ENCODE data around the gene BTG1. TPM values are rescaled to one million over a fixed set of nuclear protein-coding genes. Genes with fewer than 3 reads are reported as not detected.
A peak's percentile ranks its signal among the peaks of the same experiment; 100 is the strongest.

Gene BTG1
- total RNA-seq, 1 experiment from 2014 or later, result 32.7 TPM

DNA sequence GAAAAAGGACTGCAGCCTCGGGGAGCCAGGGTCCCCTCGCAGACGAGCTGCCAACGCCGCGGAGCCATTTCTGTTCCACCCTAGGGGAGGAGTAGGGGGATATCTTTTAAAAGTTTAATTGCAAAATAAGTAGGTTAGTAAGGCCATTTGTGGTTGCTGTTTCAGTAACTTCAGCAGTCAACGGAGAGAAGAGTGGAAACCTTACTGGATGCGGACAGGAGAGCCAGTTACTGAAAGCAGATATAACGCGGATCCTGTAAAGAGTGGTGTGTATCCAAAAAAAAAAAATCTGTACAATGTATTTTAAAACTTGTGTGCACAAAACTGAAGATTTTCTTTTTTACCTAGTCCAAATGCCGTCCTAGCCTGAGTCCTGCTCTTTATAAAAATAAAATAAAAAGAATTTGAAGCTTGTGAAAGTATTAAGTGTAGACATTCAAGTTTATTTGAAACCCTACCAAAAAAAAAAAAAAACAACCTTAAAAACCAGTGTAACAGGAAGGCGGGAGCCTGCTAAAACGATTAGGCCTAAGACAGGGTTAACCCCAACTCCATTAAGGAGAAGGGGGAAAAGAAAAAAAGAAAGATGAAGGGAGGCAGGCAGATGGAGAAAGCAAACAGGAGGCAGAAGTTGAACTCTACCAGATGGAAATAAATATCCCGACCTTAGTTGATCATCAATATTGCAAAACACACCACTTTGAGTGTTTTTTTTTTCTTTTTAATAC is 1.0 kb upstream of the BTG1 start:
- H3K4ac ChIP-seq (ENCODE audit: low read depth, low read length), result no peak overlapping the region; the same call in 1 of the 2 replicates
- WGBS (ENCODE audit: extremely low coverage, insufficient read length, low lambda C conversion rate), result no CpG with 5 or more reads among the region's 14 CpGs
- TF ChIP-seq, protein P1, sequence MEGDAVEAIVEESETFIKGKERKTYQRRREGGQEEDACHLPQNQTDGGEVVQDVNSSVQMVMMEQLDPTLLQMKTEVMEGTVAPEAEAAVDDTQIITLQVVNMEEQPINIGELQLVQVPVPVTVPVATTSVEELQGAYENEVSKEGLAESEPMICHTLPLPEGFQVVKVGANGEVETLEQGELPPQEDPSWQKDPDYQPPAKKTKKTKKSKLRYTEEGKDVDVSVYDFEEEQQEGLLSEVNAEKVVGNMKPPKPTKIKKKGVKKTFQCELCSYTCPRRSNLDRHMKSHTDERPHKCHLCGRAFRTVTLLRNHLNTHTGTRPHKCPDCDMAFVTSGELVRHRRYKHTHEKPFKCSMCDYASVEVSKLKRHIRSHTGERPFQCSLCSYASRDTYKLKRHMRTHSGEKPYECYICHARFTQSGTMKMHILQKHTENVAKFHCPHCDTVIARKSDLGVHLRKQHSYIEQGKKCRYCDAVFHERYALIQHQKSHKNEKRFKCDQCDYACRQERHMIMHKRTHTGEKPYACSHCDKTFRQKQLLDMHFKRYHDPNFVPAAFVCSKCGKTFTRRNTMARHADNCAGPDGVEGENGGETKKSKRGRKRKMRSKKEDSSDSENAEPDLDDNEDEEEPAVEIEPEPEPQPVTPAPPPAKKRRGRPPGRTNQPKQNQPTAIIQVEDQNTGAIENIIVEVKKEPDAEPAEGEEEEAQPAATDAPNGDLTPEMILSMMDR (conservative IDR thresholded peaks at IDR 0.05), result no peak

More for the DNA sequence above, 1.0 kb upstream of the BTG1 start:
- Mint-ChIP-seq H3K27me3 (ENCODE audit: low read depth) (no peaks in the 10 kb centered on the region; the same call in 1 of the 2 replicates), H3K9me3 (peaks cover 1 to 5% of the 10 kb centered on the region in 2 experiments; a peak in 3 of 5 replicates), H3K36me3 (ENCODE audit: insufficient read depth in 1 of 3, low read depth in 3 of 3) (peaks cover 20 to 36% (median 27%) of the 10 kb centered on the region in 3 experiments), H3K4me1 (peaks cover 37 to 42% of the 10 kb centered on the region in 2 experiments), H3K4me3 (peak overlapping the region; percentile 89 to 98), H3K27ac (peak overlapping the region; percentile 95 to 99 (median 98))
- no peaks in the 10 kb centered on the region for H4K20me1 ChIP-seq (ENCODE audit: control insufficient read depth, insufficient read depth, insufficient read length)
- peak overlapping the region; percentile 91 for H3K18ac ChIP-seq (ENCODE audit: insufficient read length, low read depth, low read length)
- peak overlapping the region; percentile 46 for H3K27ac ChIP-seq (ENCODE audit: insufficient read length, low read depth, low read length)
- no peak for DNase-seq
- H4K5ac ChIP-seq (ENCODE audit: insufficient read length, low read depth, low read length), result no peak overlapping the region
- H3K79me2 ChIP-seq (ENCODE audit: insufficient read depth, low read length), result peaks cover 18% of the 10 kb centered on the region; the same call in 1 of the 2 replicates
- no peak overlapping the region for H3K23ac ChIP-seq (ENCODE audit: insufficient read length, low read depth, low read length)
- no peak overlapping the region for H2BK20ac ChIP-seq (ENCODE audit: low read depth, low read length, poor library complexity, severe bottlenecking)
- H3K9me3 ChIP-seq (ENCODE audit: control insufficient read depth, low read depth, low read length), result no peaks in the 10 kb centered on the region
- H3K9ac ChIP-seq (ENCODE audit: extremely low read depth, insufficient read length, low read length), result peak overlapping the region; percentile 94
- no peaks in the 10 kb centered on the region for H3K27me3 ChIP-seq (ENCODE audit: insufficient read depth, low read length)
- no peak overlapping the region for H4K91ac ChIP-seq (ENCODE audit: insufficient read length, low read depth, low read length)
- H3K14ac ChIP-seq (ENCODE audit: insufficient read depth, low read length), result peak overlapping the region; percentile 59
- H3K23me2 ChIP-seq (ENCODE audit: insufficient read length, low read depth, low read length, poor library complexity, severe bottlenecking), result peaks cover 14% of the 10 kb centered on the region
- H3K4me2 ChIP-seq (ENCODE audit: insufficient read depth, insufficient read length, low read length), result peak overlapping the region; percentile 95
- no peak overlapping the region for H3T11ph ChIP-seq (ENCODE audit: low read length)
- no peak overlapping the region for H2BK15ac ChIP-seq (ENCODE audit: low read depth, low read length)
- H3K79me1 ChIP-seq (ENCODE audit: insufficient read depth, low read depth, low read length, poor library complexity, severe bottlenecking), result no peaks in the 10 kb centered on the region
- no peak overlapping the region for H2BK120ac ChIP-seq (ENCODE audit: low read depth, low read length, poor library complexity, severe bottlenecking)
- no peak overlapping the region for H2BK12ac ChIP-seq (ENCODE audit: insufficient read length, low read depth, low read length)
- no peak overlapping the region for H3K56ac ChIP-seq (ENCODE audit: insufficient read length, low read depth, low read length)
- no peak overlapping the region for H2AK5ac ChIP-seq (ENCODE audit: insufficient read length, low read length)
- H4K8ac ChIP-seq (replicated peaks; ENCODE audit: insufficient read length, low read depth, low read length), result no peak overlapping the region
- H2BK5ac ChIP-seq (ENCODE audit: insufficient read length, low read length), result no peak overlapping the region
- peaks cover 2% of the 10 kb centered on the region; the same call in 1 of the 2 replicates for H3K4me1 ChIP-seq (ENCODE audit: insufficient read depth, low read length)
- H2AFZ ChIP-seq (ENCODE audit: low read length), result no peak overlapping the region
